PC-9 (cell line): ENCODE measurements around the gene SDK1. TPM values are rescaled to one million over a fixed set of nuclear protein-coding genes. Genes with fewer than 3 reads are reported as not detected.

ENCODE experiments used
- BruUV-seq: library from RNA; stranded (reverse); fragments of 400-500 nt; replicated peaks from 2 replicates; lab custom pipeline; 2021; lab: Mats Ljungman, UMichigan
- CTCF ChIA-PET: fragments of 300-600 bp; sonication (Branson Sonifier 250); formaldehyde crosslinking; loops from one replicate; lab custom pipeline; 2022; ENCODE audit warnings: antibody characterized with exemption; lab: Charles Lee
- POLR2A ChIA-PET: fragments of 300-600 bp; sonication (Branson Sonifier 250); formaldehyde crosslinking; loops from one replicate; lab custom pipeline; 2022; ENCODE audit warnings: antibody characterized with exemption; ENCODE audit not compliant: unreplicated experiment; lab: Charles Lee
- DNase-seq, 2 experiments: peaks; one replicate each; pipeline versions ENCODE4 v3.0.0 to v3.0.0-alpha.2; 2015 to 2022; ENCODE audit warnings: mixed read lengths in 1 of 2
- H2AFZ ChIP-seq: fragments of 200-600 bp; sonication (generic); 2 replicates; pipeline ENCODE4 v1.8.1; 2017; ENCODE audit warnings: antibody characterized with exemption
- H3F3A ChIP-seq: fragments of 200-600 bp; sonication (generic); 2 replicates; pipeline ENCODE4 v1.8.1; 2017; ENCODE audit warnings: antibody characterized with exemption, mild to moderate bottlenecking, low read depth; ENCODE audit not compliant: insufficient read depth
- H3K27ac ChIP-seq: fragments of 200-600 bp; sonication (generic); 2 replicates; pipeline ENCODE4 v1.6.1; 2016; ENCODE audit warnings: mixed run types
- H3K27me3 ChIP-seq: fragments of 200-600 bp; sonication (generic); 2 replicates; pipeline ENCODE4 v1.6.1; 2016; ENCODE audit warnings: low read depth, mixed run types; ENCODE audit not compliant: insufficient read depth
- H3K36me3 ChIP-seq: fragments of 200-600 bp; sonication (generic); 2 replicates; pipeline ENCODE4 v1.6.1; 2016; ENCODE audit warnings: low read depth, mixed run types
- H3K4me1 ChIP-seq: fragments of 200-600 bp; sonication (generic); replicated peaks from 2 replicates; pipeline ENCODE4 v1.6.1; 2016; ENCODE audit warnings: mixed run types; ENCODE audit not compliant: insufficient read depth
- H3K4me2 ChIP-seq: fragments of 200-600 bp; sonication (generic); 2 replicates; pipeline ENCODE4 v1.6.1; 2017; ENCODE audit warnings: mixed run types
- H3K4me3 ChIP-seq: fragments of 200-600 bp; sonication (generic); 2 replicates; pipeline ENCODE4 v1.6.1; 2016; ENCODE audit warnings: mixed run types
- H3K79me2 ChIP-seq: fragments of 200-600 bp; sonication (generic); 2 replicates; pipeline ENCODE4 v1.6.1; 2017; ENCODE audit warnings: low read depth, mixed run types
- H3K9me2 ChIP-seq: fragments of 200-600 bp; sonication (generic); 2 replicates; pipeline ENCODE4 v1.8.1; 2017; ENCODE audit warnings: mild to moderate bottlenecking; ENCODE audit not compliant: insufficient read depth
- H3K9me3 ChIP-seq: fragments of 200-600 bp; sonication (generic); 2 replicates; pipeline ENCODE4 v1.8.1; 2016; ENCODE audit warnings: low read depth; ENCODE audit not compliant: insufficient read depth
- H4K20me1 ChIP-seq: fragments of 200-600 bp; sonication (generic); 2 replicates; pipeline ENCODE4 v1.8.1; 2017; ENCODE audit not compliant: insufficient read depth
- EZH2 ChIP-seq: fragments of 200-600 bp; sonication (generic); IDR thresholded peaks from 2 replicates; pipeline ENCODE4 v1.8.0; 2017; ENCODE audit warnings: antibody characterized with exemption, low read depth
- intact Hi-C: fragments of 100-400 bp; cut with micrococcal nuclease; formaldehyde crosslinking; loops from one replicate; pipeline ENCODE4 v1.10.0; 2022; ENCODE audit not compliant: unreplicated experiment
- total RNA-seq: library from RNA; stranded (reverse); gene quantifications from 2 replicates; pipeline ENCODE4 v1.2.3, GENCODE V29; 2021
- TF ChIP-seq, protein P1 (sequence below): fragments of 200-600 bp; sonication (generic); conservative IDR thresholded peaks from 2 replicates; pipeline ENCODE4 v1.6.1; 2017; ENCODE audit warnings: mixed run types, antibody characterized with exemption, mild to moderate bottlenecking, moderate library complexity

SDK1 gene
- total RNA-seq, 1 experiment from 2014 or later, result not detected

DNA sequence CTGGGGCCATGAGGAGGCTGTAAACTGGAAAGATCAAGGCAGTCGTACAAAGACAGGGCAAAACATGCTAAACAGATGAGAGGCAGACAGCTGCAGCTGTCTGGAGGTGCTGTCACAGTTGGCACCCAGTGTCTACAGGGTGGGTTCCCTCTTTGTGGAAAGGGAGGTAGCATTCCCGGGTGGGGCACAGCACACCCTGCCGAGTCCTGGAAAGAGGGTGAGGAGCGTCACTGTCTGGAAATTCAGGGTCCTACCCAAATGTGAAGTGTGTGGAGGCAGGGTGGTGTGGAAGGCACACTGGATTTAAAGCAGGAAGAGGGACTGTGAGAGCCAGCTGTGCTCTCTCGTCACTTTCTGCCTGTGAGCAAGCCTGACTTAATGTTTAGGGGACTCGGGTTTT lies 356.2 kb downstream of the SDK1 start:
- DNase-seq, result no peak
- Histone ChIP-seq H3K79me2 (no peaks in the 10 kb centered on the region), H3K9me3 (no peaks in the 10 kb centered on the region), H3K4me3 (no peak overlapping the region), H4K20me1 (no peaks in the 10 kb centered on the region), H2AFZ (no peak overlapping the region), H3K4me1 (no peaks in the 10 kb centered on the region), H3K9me2 (no peaks in the 10 kb centered on the region), H3F3A (no peaks in the 10 kb centered on the region), H3K4me2 (no peak overlapping the region), H3K27ac (no peak overlapping the region), H3K27me3 (peaks cover 81% of the 10 kb centered on the region), H3K36me3 (no peaks in the 10 kb centered on the region)
- no peak for TF ChIP-seq EZH2
- TF ChIP-seq, protein P1, sequence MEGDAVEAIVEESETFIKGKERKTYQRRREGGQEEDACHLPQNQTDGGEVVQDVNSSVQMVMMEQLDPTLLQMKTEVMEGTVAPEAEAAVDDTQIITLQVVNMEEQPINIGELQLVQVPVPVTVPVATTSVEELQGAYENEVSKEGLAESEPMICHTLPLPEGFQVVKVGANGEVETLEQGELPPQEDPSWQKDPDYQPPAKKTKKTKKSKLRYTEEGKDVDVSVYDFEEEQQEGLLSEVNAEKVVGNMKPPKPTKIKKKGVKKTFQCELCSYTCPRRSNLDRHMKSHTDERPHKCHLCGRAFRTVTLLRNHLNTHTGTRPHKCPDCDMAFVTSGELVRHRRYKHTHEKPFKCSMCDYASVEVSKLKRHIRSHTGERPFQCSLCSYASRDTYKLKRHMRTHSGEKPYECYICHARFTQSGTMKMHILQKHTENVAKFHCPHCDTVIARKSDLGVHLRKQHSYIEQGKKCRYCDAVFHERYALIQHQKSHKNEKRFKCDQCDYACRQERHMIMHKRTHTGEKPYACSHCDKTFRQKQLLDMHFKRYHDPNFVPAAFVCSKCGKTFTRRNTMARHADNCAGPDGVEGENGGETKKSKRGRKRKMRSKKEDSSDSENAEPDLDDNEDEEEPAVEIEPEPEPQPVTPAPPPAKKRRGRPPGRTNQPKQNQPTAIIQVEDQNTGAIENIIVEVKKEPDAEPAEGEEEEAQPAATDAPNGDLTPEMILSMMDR, result no peak
- CTCF ChIA-PET, result no interaction called here
- POLR2A ChIA-PET, result no interaction called here
- BruUV-seq, result no TSS peak
- intact Hi-C loops, result no loop called here

DNA sequence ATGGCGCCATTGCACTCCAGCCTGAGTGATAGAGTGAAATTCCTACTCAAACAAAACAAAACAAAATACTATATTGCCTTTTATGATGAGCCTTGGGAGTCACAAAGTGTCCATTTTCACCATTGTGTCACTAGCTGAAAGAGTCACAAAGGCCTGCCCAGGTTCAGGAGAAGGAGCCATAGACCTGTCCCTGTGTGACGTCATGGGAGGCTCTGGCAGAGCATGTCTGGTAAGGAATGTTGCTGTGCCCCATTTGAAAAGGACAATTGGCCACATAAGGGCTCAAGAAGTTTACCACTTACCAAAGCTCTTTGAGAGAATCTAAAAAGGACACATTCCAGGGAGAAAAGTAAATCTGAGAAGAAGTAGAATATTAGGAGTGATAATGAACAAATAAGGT lies 367.7 kb downstream of the SDK1 start:
- Histone ChIP-seq H3F3A (no peaks in the 10 kb centered on the region), H3K4me1 (no peaks in the 10 kb centered on the region), H3K27ac (no peak overlapping the region), H3K4me2 (no peak overlapping the region), H3K36me3 (no peaks in the 10 kb centered on the region), H3K27me3 (peaks cover 26% of the 10 kb centered on the region), H3K79me2 (no peaks in the 10 kb centered on the region), H4K20me1 (no peaks in the 10 kb centered on the region), H3K9me2 (no peaks in the 10 kb centered on the region), H2AFZ (no peak overlapping the region), H3K4me3 (no peak overlapping the region), H3K9me3 (no peaks in the 10 kb centered on the region)
- BruUV-seq, result no TSS peak
- POLR2A ChIA-PET, result interaction anchor here (0.7 kb wide), 1 partner anchor 741 kb away, joined by 4 read pairs; no protein-coding TSS in a partner anchor
- CTCF ChIA-PET, result no interaction called here
- TF ChIP-seq EZH2, result no peak
- TF ChIP-seq, protein P1, result no peak
- intact Hi-C loops, result no loop called here
- no peak for DNase-seq

DNA sequence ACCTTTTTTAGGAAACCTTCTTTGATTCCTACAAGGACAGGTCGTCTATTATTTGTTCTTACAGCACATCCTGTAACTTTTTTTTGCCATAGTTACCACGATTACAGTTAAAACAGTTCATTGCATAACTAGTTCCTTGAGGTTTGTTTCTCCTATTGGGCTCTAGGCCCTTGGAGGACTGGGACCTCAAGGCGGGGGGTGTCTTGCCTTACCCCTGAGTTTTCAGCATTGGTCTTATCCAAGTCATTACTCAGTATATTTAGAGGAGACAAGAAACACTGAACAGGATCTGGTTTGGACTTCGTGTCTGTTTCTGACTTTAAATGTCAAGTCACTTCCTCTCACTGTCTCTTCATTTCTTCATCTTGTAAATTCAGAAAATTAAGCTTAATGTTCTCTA lies 369.8 kb downstream of the SDK1 start:
- H3F3A ChIP-seq, result no peaks in the 10 kb centered on the region
- ChIA-PET CTCF (no interaction called here), POLR2A (no interaction called here)
- H3K4me3 ChIP-seq, result no peak overlapping the region
- BruUV-seq, result no TSS peak
- no peaks in the 10 kb centered on the region for H4K20me1 ChIP-seq
- no peaks in the 10 kb centered on the region for H3K4me1 ChIP-seq
- no peak overlapping the region for H2AFZ ChIP-seq
- H3K27me3 ChIP-seq, result peaks cover 36% of the 10 kb centered on the region
- H3K4me2 ChIP-seq, result no peak overlapping the region
- no peaks in the 10 kb centered on the region for H3K36me3 ChIP-seq
- H3K9me3 ChIP-seq, result no peaks in the 10 kb centered on the region
- no peaks in the 10 kb centered on the region for H3K9me2 ChIP-seq
- no peak for DNase-seq
- TF ChIP-seq, protein P1, result no peak
- no peak for TF ChIP-seq EZH2
- no peak overlapping the region for H3K27ac ChIP-seq
- no peaks in the 10 kb centered on the region for H3K79me2 ChIP-seq
- intact Hi-C loops, result no loop called here
